IPS-20b (cell line): ENCODE measurements around the gene SNAI3.

Experiments used
- H3K27ac ChIP-seq: one replicate; pipeline ENCODE4 v1.5.1; 2013; ENCODE audit warnings: low read length
- H3K27me3 ChIP-seq: 2 replicates; pipeline ENCODE4 v1.6.1; 2013; ENCODE audit warnings: mild to moderate bottlenecking, low read length, inconsistent platforms; ENCODE audit not compliant: insufficient read depth
- H3K36me3 ChIP-seq: 2 replicates; pipeline ENCODE4 v1.6.1; 2013; ENCODE audit warnings: low read depth, mild to moderate bottlenecking, inconsistent platforms, low read length, moderate library complexity; ENCODE audit not compliant: insufficient read depth
- H3K4me1 ChIP-seq: 2 replicates; pipeline ENCODE4 v1.6.1; 2013; ENCODE audit warnings: mild to moderate bottlenecking, control low read depth, inconsistent platforms, low read length, moderate library complexity; ENCODE audit not compliant: insufficient read depth
- H3K4me3 ChIP-seq: 2 replicates; pipeline ENCODE4 v1.5.1; 2013; ENCODE audit warnings: mild to moderate bottlenecking, low read length, inconsistent platforms
- H3K9ac ChIP-seq: 2 replicates; pipeline ENCODE4 v1.6.1; 2013; ENCODE audit warnings: low read depth, mild to moderate bottlenecking, inconsistent platforms, low read length, moderate library complexity
- H3K9me3 ChIP-seq: 2 replicates; pipeline ENCODE4 v1.6.1; 2013; ENCODE audit warnings: mild to moderate bottlenecking, low read depth, low read length, inconsistent platforms; ENCODE audit not compliant: insufficient read depth

SNAI3 gene

DNA sequence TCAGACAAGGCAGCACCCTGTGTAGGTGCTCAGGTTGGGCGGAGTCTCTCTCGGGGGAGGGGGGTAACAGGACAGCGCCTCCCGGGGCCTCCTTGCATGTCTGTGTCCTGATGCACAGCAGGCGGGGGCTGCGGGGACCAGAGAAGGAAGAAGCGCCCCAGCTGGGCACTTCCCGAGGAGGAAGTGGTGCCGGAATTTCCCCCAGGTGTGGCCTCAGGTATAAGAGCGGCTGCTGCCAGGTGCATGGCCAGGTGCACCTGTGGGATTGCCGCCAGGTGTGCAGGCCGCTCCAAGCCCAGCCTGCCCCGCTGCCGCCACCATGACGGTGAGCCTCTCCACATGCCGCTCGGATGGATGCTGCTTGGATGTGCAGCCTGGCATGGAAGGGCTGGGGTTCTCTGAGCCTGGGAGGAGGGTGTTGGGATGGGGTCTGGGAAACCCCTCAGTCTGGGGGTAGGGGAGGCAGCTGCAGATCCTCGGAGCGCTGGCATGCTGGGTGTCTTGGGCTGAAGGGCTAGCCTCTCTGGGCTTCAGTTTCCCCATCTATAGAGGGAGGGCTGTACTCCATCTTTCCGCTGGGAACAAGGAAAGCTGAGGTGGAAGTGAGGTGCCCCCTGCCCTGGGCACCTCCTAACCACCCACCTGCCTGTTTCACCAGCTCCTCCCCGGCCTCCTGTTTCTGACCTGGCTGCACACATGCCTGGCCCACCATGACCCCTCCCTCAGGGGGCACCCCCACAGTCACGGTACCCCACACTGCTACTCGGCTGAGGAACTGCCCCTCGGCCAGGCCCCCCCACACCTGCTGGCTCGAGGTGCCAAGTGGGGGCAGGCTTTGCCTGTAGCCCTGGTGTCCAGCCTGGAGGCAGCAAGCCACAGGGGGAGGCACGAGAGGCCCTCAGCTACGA is 47.7 kb downstream of the SNAI3 start, which contains the start of gene IL17C:
Gene IL17C (plus strand): TSS at position 250 of the 908 bp plus-strand sequence. CDS start 70 bp downstream, at position 320.
- Histone ChIP-seq H3K4me3 (peak within 1 kb of the TSS; percentile 18; the same call in 1 of the 2 replicates), H3K4me1 (no peaks in the 10 kb centered on the region; the same call in 1 of the 2 replicates), H3K9me3 (no peaks in the 10 kb centered on the region), H3K27me3 (peaks cover 44% of the 10 kb centered on the region), H3K36me3 (no peaks in the 10 kb centered on the region), H3K27ac (no peak within 1 kb of the TSS), H3K9ac (peak within 1 kb of the TSS; percentile 27; the same call in 1 of the 2 replicates)

DNA sequence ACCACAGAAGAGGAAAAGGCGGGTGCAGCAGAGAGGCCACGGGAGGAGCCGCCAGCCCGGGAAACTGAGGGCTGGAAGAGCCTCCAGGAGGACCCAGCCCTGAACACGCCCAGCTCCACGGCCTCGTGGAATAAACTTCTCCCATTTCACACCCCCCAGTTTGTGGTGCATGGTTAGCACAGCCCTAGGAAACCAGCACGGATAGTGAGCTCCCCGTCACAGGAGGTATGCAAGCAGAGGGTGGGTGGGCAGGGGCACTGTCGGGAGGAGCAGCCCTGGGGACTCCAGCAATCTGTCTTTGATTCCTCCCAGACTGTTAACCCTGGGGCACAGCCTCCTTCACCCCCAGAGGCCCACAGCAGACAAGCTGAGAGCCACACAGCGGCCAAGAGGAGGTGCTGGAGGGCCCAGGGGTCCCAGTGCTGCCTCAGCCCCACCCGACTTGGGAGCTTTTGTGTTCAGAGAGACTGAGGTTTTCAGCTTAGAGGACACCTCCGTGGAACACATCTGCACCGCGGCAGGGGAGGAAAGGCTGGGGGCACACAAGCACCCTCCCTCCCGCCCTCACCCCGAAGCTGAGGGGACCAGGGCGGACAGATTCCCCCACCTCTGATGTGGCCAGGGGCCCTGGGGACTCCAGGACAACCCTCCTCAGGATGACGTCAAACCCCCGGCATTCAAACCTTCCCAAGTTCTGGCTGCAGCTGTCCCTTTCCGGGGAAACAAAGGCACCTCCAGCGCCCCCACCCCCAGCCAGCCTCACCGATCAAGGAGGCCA is 49.6 kb downstream of the SNAI3 start:
- no peaks in the 10 kb centered on the region; the same call in 1 of the 2 replicates for H3K4me1 ChIP-seq
- no peak overlapping the region for H3K27ac ChIP-seq

DNA sequence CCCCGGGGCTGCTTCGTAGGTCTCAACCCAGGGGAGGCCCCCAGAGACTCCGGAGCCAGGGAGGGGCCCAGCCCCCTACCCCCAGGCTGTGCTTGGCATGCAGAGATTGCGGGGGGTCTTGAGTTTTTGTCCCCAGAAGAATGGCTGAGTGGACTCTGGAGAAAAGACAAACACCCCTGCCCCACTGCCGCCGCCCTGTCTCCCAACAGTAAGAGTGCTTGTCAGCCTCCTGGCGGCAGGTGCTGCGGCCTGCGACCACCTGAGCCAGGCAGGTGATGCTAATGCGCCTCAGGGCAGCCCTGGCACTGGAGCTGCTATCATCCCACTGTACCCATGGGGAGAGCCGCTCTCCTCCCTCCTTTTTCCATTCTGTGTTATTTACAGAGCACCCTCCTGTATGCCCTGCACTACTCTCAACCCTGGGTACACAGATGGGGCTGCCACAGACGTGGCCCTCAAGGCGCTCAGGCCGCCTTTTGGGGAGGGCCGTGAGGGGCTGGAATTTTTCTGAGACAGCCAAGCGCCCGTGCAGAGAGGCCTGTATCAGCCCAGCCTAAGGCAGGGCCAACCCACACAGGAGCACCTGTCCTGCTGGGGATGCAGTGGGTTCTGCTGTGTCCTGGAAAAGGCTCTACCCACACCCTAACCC is 50.5 kb downstream of the SNAI3 start:
- Histone ChIP-seq H3K4me1 (no peaks in the 10 kb centered on the region; the same call in 1 of the 2 replicates), H3K27ac (no peak overlapping the region), H3K4me3 (no peak overlapping the region), H3K9ac (no peak overlapping the region), H3K36me3 (peaks cover 16% of the 10 kb centered on the region; the same call in 1 of the 2 replicates), H3K27me3 (peaks cover 40% of the 10 kb centered on the region), H3K9me3 (no peaks in the 10 kb centered on the region)

More for the DNA sequence above, 49.6 kb downstream of the SNAI3 start:
- Histone ChIP-seq H3K36me3 (peaks cover 7% of the 10 kb centered on the region; the same call in 1 of the 2 replicates), H3K4me3 (no peak overlapping the region), H3K27me3 (peaks cover 44% of the 10 kb centered on the region), H3K9ac (no peak overlapping the region), H3K9me3 (no peaks in the 10 kb centered on the region)

DNA sequence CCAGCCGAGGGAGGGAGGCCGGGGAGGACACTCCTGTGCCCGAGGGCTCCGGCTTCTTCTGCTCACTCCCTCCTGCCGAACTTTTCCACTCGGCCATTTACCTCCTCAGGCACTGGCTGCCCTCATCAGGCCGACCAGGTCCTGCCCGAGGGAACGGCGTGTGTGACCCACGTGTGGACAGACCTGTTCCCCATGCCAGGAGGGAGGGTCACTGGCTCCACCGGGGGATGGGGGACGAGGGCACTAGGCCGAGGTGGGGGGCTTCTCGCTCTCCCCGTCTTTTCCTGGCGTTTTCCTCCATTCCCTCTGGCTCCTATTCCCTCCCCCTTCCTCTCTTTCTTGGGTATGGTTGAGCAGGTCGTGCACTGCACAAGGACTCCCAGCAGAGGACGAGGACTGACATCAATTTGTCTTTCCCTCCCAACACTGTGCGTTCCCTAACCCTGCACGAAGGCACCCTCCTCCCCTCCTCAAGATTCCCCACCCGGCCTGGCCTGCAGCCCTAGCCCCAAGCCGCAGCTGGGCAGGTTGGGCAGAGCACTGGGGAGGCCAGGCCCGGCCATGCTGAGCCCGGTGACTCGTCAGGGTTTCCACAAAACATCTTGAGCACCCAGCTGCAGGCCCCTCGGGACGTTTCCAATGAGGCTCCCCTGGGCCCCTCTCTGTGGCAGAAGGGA is 51.2 kb downstream of the SNAI3 start:
- H3K9ac ChIP-seq: peak overlapping the region; percentile 51; the same call in 1 of the 2 replicates
- no peaks in the 10 kb centered on the region for H3K9me3 ChIP-seq
- H3K27ac ChIP-seq: no peak overlapping the region
- peaks cover 33% of the 10 kb centered on the region for H3K27me3 ChIP-seq
- no peaks in the 10 kb centered on the region; the same call in 1 of the 2 replicates for H3K4me1 ChIP-seq
- H3K36me3 ChIP-seq: peaks cover 21% of the 10 kb centered on the region
- peak overlapping the region; percentile 72 for H3K4me3 ChIP-seq

DNA sequence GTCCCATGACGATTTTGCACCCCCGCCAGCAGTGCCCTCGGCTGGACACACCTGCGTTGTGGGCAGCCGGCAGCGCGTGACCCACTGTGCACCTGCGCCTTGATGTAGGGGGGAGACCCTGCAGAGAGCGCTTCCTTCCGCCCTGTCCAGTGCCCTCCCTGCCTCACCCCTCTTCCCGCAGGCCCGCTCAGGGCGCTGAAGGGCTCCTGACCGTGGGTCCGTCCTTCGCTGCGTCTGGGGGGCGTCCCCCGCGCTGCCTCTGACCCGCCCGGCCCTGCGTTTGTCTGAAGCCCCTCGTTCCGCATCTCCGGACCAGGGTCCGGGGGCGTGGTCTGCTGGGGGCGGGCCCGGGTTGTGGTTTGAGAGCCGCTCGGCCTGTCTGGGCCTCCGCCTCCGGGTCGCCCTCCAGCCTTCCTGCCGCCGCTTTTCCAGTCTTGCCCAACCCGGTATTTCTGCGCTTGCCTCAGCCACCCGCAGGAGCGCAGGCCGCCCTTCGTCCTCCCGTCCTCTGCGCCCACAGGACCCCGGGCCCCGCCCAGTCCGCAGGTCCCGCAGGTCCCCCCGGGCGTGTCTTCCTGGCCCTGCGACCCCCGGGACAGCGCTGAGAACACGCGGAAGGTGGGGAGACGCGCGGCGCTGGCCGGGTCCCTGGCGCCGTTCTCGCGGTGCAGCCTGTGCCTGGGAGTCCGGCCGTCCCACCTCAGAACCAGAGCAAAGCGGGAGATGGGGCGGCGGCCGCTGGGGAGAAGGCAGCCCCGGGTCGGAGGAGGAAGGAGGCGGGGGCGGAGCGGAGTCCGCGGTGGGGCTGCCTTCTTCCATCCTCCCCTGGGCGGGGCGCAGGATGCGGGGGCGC is 51.9 kb downstream of the SNAI3 start:
- Histone ChIP-seq H3K4me1 (no peaks in the 10 kb centered on the region; the same call in 1 of the 2 replicates), H3K27me3 (peaks cover 26% of the 10 kb centered on the region), H3K9ac (peak overlapping the region; percentile 51; the same call in 1 of the 2 replicates), H3K4me3 (peak overlapping the region; percentile 72), H3K9me3 (no peaks in the 10 kb centered on the region), H3K36me3 (peaks cover 28% of the 10 kb centered on the region), H3K27ac (no peak overlapping the region)

DNA sequence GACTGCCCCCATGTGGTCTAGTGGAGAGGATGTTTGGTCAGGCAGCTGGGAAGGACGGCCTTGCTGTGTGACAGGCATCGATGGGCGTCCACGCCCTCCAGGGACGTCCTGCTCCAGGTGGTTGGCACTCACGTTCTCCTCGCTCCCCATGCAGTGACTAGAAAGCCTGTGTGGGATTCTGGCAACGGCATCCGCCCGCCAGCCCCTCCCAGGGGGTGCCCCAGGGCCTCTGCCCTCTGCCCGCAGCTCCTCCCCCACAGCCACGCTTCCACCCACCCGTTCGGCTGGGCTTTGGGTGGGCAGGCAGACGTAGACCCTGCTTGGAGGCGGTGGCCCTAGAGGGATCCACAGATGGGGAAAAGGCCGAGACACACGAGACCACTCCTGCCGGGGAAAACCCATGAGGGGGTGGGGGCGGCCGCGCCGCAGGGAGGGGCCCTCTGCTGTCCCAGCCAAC is 52.6 kb downstream of the SNAI3 start:
- Histone ChIP-seq H3K4me3 (peak overlapping the region; percentile 72; the same call in 1 of the 2 replicates), H3K27ac (no peak overlapping the region), H3K9me3 (no peaks in the 10 kb centered on the region), H3K9ac (no peak overlapping the region; the same call in 1 of the 2 replicates), H3K27me3 (peaks cover 20% of the 10 kb centered on the region), H3K4me1 (no peaks in the 10 kb centered on the region; the same call in 1 of the 2 replicates), H3K36me3 (peaks cover 31% of the 10 kb centered on the region)

DNA sequence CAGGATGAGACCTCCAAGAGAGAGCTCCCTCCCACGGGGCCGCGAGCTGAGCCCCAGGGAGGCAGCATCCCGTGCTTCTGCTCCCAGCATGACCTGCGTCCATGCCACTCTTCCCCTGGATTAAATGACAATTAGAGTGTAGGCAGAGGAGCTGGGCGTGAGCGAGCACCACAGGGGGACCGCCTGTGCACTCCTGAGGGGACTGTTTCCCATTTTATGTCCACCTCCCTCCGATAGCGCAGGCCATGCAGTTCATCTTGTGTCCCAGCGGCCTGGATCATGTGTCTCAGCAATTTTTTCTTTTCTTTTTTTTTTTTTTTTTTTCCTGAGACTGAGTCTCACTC is 53.7 kb downstream of the SNAI3 start:
- peaks cover 17% of the 10 kb centered on the region for H3K27me3 ChIP-seq
- no peak overlapping the region for H3K9ac ChIP-seq
- no peaks in the 10 kb centered on the region for H3K9me3 ChIP-seq
- H3K27ac ChIP-seq: no peak overlapping the region
- H3K36me3 ChIP-seq: peaks cover 38% of the 10 kb centered on the region
- H3K4me3 ChIP-seq: no peak overlapping the region
- H3K4me1 ChIP-seq: no peaks in the 10 kb centered on the region; the same call in 1 of the 2 replicates

DNA sequence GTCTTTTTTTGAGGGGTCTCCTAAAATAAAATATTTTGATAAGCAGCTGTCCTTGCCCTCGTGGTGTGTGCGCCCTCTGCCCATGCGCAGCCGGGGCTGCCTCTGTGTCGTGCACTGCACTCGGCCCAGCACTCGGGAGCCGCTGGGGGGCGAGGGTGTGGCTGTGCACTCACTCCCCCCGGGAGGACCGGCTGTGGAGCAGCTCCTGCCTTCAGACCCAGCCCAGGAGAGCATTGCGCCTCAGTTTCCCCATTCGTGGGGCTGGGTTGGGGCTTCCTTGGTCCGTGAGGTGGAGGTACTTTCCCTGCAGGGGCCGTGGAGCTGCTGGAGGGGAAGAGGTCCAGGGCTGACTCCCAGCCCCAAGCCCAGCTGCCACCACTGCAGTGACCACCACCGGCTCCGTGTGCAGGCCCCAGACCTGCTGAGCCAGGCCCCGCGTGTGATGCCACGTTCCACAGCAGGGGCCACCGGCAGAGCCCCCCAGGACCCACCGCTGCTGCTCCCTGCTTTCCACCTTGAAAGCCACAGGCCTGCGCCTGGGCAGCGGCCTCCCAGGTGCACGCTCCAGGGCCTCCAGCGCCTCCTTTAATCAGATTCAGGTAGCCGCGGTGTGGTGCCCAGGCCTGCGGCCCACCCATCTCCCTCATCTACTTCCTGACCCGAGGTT is 54.3 kb downstream of the SNAI3 start:
- H3K9ac ChIP-seq: no peak overlapping the region
- H3K4me1 ChIP-seq: no peaks in the 10 kb centered on the region; the same call in 1 of the 2 replicates
- peaks cover 42% of the 10 kb centered on the region for H3K36me3 ChIP-seq
- no peaks in the 10 kb centered on the region for H3K9me3 ChIP-seq
- H3K27me3 ChIP-seq: peaks cover 17% of the 10 kb centered on the region
- no peak overlapping the region for H3K27ac ChIP-seq
- H3K4me3 ChIP-seq: no peak overlapping the region

DNA sequence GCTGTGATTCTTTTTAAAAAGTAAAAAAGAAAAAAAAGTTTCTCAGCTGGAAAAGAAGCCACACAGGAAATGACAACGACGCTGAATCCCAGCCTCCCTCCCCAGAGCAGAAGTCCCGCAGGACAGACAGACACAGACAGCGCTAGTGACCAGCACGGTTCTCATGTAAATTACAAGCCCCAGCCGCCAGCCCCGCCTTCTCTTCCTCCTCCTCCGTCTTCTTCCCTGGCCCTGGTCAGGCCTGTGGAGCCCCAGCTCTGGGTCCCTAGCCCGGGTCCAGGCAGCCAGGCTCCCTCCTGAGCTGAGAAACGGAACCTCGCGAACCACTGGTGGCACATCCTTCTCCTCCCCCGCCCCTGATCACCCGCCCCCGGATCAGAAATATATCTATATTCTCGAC is 54.9 kb downstream of the SNAI3 start:
- Histone ChIP-seq H3K27me3 (peaks cover 16% of the 10 kb centered on the region), H3K4me1 (no peaks in the 10 kb centered on the region; the same call in 1 of the 2 replicates), H3K9me3 (no peaks in the 10 kb centered on the region), H3K4me3 (no peak overlapping the region), H3K9ac (no peak overlapping the region), H3K36me3 (peaks cover 43% of the 10 kb centered on the region), H3K27ac (no peak overlapping the region)

DNA sequence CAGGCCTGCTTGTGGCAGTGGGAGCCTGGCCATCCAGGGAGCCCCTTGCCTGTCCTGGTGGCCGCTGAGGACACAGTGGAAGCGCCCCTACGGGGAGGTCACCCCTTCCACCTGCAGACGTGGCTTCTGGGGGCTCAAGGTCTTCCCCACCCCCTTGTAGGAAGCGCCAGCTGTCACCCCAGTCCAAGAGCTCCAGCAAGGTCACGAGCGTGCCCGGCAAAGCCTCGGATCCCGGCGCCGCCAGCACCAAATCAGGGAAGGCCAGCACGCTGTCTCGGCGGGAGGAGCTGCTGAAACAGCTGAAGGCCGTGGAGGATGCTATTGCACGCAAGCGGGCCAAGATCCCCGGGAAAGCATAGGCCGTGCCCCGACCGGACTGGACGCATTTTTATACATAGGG is 55.4 kb downstream of the SNAI3 start:
- no peaks in the 10 kb centered on the region for H3K9me3 ChIP-seq
- no peak overlapping the region for H3K27ac ChIP-seq
- no peak overlapping the region for H3K4me3 ChIP-seq
- H3K27me3 ChIP-seq: peaks cover 12% of the 10 kb centered on the region
- H3K4me1 ChIP-seq: no peaks in the 10 kb centered on the region; the same call in 1 of the 2 replicates
- no peak overlapping the region for H3K9ac ChIP-seq
- peaks cover 47% of the 10 kb centered on the region for H3K36me3 ChIP-seq
